SK-N-SH treated with all-trans-retinoic acid at 6 μM for 48 hours (cell line): ENCODE measurements around the gene PMEPA1.

ENCODE experiments used
- ATAC-seq: fragments of 200-7000 bp; cut with Tn5 transposase; 3 replicates; pipeline ENCODE4 v1.9.1; 2020; ENCODE audit warnings: mild to moderate bottlenecking, moderate library complexity
- ARNTL ChIP-seq: fragments of 450-650 bp; formaldehyde crosslinking; IDR thresholded peaks from 2 replicates; pipeline ENCODE4 v1.5.0; 2020; ENCODE audit warnings: low read depth, mild to moderate bottlenecking, moderate library complexity, borderline replicate concordance
- BACH2 ChIP-seq: fragments of 250-450 bp; sonication (Bioruptor Pico); IDR thresholded peaks from 2 replicates; pipeline ENCODE4 v1.9.0; 2021; ENCODE audit warnings: mild to moderate bottlenecking, borderline replicate concordance
- CSDC2 ChIP-seq: fragments of 250-450 bp; sonication (Bioruptor Pico); IDR thresholded peaks from 2 replicates; pipeline ENCODE4 v1.5.0; 2020; ENCODE audit warnings: mild to moderate bottlenecking, moderate library complexity
- ESRRG ChIP-seq: fragments of 250-450 bp; sonication (Bioruptor Pico); IDR thresholded peaks from 2 replicates; pipeline ENCODE4 v1.6.1; 2021; ENCODE audit warnings: mild to moderate bottlenecking
- GLIS3 ChIP-seq: fragments of 250-450 bp; sonication (Bioruptor Pico); IDR thresholded peaks from 2 replicates; pipeline ENCODE4 v1.5.0; 2020; ENCODE audit warnings: mild to moderate bottlenecking, moderate library complexity
- ISL1 ChIP-seq: fragments of 250-450 bp; sonication (Bioruptor Pico); IDR thresholded peaks from 2 replicates; pipeline ENCODE4 v2.1.2; 2022; ENCODE audit warnings: mild to moderate bottlenecking, moderate library complexity
- PPARA ChIP-seq: fragments of 250-450 bp; sonication (Bioruptor Pico); IDR thresholded peaks from 2 replicates; pipeline ENCODE4 v1.5.0; 2020; ENCODE audit warnings: mild to moderate bottlenecking, borderline replicate concordance
- SNAI2 ChIP-seq: fragments of 250-450 bp; sonication (Bioruptor Pico); IDR thresholded peaks from 2 replicates; pipeline ENCODE4 v1.5.0; 2020; ENCODE audit warnings: mild to moderate bottlenecking, moderate library complexity
- TCF4 ChIP-seq: fragments of 250-450 bp; sonication (Bioruptor Pico); IDR thresholded peaks from 2 replicates; pipeline ENCODE4 v1.8.0; 2021; ENCODE audit warnings: mild to moderate bottlenecking, moderate library complexity, borderline replicate concordance
- TOX ChIP-seq: fragments of 250-450 bp; sonication (Bioruptor Pico); IDR thresholded peaks from 2 replicates; pipeline ENCODE4 v1.8.0; 2021; ENCODE audit warnings: mild to moderate bottlenecking, moderate library complexity, borderline replicate concordance
- ZC3H10 ChIP-seq: fragments of 250-450 bp; sonication (Bioruptor Pico); IDR thresholded peaks from 2 replicates; pipeline ENCODE4 v1.5.1; 2021; ENCODE audit warnings: mild to moderate bottlenecking, moderate library complexity
- ZFP3 ChIP-seq: fragments of 250-450 bp; sonication (Bioruptor Pico); IDR thresholded peaks from 2 replicates; pipeline ENCODE4 v1.5.0; 2020; ENCODE audit warnings: mild to moderate bottlenecking, moderate library complexity
- ZFP30 ChIP-seq: fragments of 450-650 bp; formaldehyde crosslinking; IDR thresholded peaks from 2 replicates; pipeline ENCODE4 v1.5.0; 2022; ENCODE audit warnings: mild to moderate bottlenecking, moderate library complexity
- ZNF8 ChIP-seq: fragments of 450-650 bp; formaldehyde crosslinking; IDR thresholded peaks from 2 replicates; pipeline ENCODE4 v1.5.0; 2020; ENCODE audit warnings: mild to moderate bottlenecking, moderate library complexity
- TF ChIP-seq, protein P1 (sequence below): fragments of 250-450 bp; sonication (Bioruptor Pico); IDR thresholded peaks from 2 replicates; pipeline ENCODE4 v1.5.1; 2020; ENCODE audit warnings: low read depth, mild to moderate bottlenecking, moderate library complexity
- TF ChIP-seq, protein P2 (sequence below): fragments of 250-450 bp; sonication (Bioruptor Pico); IDR thresholded peaks from 2 replicates; pipeline ENCODE4 v1.8.0; 2020; ENCODE audit warnings: mild to moderate bottlenecking, moderate library complexity, borderline replicate concordance
- TF ChIP-seq, protein P3 (sequence below): fragments of 250-450 bp; sonication (Bioruptor Pico); IDR thresholded peaks from 2 replicates; pipeline ENCODE4 v1.5.0; 2020; ENCODE audit warnings: mild to moderate bottlenecking, moderate library complexity
- TF ChIP-seq, protein P4 (sequence below): fragments of 250-450 bp; sonication (Bioruptor Pico); IDR thresholded peaks from 2 replicates; pipeline ENCODE4 v1.5.1; 2021; ENCODE audit warnings: mild to moderate bottlenecking, moderate library complexity
- TF ChIP-seq, protein P5 (sequence below): fragments of 250-450 bp; sonication (Bioruptor Pico); IDR thresholded peaks from 2 replicates; pipeline ENCODE4 v1.8.0; 2021; ENCODE audit warnings: low read depth, mild to moderate bottlenecking, moderate library complexity, borderline replicate concordance

Gene PMEPA1

DNA sequence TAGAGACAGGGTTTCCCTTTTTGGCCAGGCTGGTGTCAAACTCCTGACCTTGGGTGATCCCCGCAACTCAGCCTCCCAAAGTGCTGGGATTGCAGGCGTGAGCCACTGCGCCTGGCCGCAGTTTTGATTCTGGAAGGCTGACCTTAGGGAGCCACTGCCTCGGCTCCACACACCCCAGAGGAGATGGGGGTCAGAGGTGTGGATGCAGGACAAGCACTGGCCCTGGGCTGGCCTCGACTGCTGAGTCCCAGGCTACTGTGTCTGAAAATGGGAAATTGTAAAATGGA, 91.1 kb downstream of the PMEPA1 start:
- TF ChIP-seq ZFP30 (CRISPR knock-in tag) = no peak
- no peak for TF ChIP-seq ARNTL (CRISPR knock-in tag)
- no peak for TF ChIP-seq ZFP3 (CRISPR knock-in tag)
- ATAC-seq = no peak

DNA sequence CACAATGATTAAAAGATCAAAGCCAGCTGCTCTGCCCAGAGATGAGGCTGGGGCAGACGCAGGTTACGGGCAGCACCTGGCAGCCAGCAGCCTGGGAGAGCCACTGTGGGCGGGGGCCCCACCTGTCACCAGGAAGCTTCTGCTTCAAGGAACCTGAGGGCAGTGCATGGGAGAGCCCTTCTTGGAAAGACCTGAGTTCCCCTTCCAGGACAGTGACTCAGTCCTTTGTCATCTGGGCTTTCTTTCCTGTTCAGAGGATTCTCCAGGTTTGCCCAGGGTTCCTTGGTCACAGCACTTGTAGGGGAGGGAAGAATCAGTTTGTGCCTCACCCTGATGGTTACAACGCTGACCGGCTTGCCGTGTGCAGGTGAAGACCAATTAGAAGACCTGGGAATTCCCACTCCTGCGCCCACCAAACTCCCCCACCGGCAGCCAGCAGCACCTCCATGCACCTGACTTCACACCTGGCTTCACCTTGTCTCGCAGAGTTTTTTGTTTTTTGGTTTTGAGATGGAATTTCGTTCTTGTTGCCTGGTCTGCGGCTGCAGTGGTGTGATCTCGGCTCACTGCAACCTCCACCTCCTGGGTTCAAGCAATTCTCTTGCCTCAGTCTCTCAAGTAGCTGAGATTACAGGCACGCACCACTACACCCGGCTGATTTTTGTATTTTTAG, 91.6 kb downstream of the PMEPA1 start:
- ATAC-seq = no peak
- no peak for TF ChIP-seq ZFP30 (CRISPR knock-in tag)
- TF ChIP-seq, protein P1, sequence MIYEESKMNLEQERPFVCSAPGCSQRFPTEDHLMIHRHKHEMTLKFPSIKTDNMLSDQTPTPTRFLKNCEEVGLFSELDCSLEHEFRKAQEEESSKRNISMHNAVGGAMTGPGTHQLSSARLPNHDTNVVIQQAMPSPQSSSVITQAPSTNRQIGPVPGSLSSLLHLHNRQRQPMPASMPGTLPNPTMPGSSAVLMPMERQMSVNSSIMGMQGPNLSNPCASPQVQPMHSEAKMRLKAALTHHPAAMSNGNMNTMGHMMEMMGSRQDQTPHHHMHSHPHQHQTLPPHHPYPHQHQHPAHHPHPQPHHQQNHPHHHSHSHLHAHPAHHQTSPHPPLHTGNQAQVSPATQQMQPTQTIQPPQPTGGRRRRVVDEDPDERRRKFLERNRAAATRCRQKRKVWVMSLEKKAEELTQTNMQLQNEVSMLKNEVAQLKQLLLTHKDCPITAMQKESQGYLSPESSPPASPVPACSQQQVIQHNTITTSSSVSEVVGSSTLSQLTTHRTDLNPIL (CRISPR knock-in tag) = no peak
- TF ChIP-seq, protein P2, sequence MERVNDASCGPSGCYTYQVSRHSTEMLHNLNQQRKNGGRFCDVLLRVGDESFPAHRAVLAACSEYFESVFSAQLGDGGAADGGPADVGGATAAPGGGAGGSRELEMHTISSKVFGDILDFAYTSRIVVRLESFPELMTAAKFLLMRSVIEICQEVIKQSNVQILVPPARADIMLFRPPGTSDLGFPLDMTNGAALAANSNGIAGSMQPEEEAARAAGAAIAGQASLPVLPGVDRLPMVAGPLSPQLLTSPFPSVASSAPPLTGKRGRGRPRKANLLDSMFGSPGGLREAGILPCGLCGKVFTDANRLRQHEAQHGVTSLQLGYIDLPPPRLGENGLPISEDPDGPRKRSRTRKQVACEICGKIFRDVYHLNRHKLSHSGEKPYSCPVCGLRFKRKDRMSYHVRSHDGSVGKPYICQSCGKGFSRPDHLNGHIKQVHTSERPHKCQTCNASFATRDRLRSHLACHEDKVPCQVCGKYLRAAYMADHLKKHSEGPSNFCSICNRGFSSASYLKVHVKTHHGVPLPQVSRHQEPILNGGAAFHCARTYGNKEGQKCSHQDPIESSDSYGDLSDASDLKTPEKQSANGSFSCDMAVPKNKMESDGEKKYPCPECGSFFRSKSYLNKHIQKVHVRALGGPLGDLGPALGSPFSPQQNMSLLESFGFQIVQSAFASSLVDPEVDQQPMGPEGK (CRISPR knock-in tag) = no peak

DNA sequence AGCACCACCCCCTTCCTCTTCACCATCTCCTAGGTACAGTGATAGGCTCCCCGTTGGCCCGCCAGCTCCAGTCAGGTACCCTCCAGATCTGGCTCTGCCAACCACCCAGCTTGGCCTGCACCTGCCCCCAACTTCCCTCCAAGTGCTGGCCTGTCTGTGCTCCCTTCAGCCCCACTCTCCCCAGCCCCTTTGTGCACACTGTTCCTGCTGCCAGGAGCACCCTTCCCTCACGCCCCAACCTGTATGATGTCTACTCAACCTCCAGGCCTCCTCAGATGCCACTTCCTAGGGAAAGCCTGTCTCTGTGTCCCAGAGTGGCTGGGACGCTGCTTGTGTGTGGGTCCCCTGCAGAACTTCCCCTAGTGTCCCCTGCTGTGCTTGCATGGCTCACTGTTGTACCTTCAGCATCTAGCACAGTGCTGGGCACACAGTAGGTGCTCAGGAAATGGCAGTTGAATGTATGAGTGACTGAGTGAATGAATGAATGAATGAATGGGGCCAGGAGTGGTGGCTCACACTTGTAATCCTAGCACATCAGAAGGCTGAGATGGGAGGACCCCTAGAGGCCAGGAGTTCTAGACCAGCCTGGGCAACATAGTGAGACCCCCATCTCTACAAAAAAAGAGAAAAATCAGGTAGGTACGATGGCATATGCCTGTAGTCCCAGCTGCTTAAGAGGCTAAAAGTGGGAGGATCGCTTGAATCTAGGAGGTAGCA, 92.6 kb downstream of the PMEPA1 start:
- ATAC-seq = no peak

DNA sequence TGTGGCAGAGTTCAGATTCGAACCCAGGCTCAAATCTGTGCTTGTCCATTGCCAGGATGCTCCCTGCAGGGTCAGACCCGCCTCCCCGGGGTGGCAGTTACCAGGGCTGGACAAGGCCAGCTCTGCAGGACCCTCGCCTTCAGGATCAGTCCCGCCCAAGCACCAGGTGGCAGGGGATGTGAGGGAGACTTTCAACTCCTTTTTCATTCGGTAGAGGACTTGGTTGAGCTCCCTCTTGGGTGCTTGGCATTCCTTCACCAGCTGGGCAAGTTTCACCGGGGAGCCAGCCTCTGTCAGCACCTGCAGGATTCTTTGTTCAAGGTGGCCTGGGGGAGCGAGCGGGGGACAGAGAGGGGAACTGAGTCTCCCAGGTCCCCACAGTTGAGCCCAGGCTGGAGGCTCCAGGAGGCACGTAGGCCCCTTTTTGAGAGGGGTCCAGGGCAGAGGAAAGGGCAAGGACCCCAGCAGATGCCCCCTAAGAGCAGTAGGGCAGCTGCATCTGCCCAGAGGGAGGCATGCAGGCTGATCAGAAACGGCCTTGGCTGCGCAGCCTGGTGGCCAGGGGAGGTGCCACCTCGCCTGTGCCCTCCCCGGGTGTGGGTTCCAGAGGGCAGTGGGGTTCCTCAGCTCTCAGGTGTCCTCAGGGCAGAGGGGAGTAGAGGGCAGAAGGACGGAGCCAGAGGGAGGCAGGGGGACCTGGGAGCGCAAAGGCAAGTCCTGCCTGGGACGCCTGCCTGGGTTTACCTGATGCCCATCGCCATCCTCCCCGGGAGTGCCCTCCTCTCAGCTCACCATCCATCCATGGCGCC, 93.5 kb downstream of the PMEPA1 start:
- ATAC-seq = no peak
- TF ChIP-seq GLIS3 (CRISPR knock-in tag) (no peak), PPARA (CRISPR knock-in tag) (no peak), ARNTL (CRISPR knock-in tag) (no peak), CSDC2 (CRISPR knock-in tag) (no peak), ZNF8 (CRISPR knock-in tag) (no peak), BACH2 (CRISPR knock-in tag) (no peak), TOX (CRISPR knock-in tag) (no peak)
- TF ChIP-seq, protein P3, sequence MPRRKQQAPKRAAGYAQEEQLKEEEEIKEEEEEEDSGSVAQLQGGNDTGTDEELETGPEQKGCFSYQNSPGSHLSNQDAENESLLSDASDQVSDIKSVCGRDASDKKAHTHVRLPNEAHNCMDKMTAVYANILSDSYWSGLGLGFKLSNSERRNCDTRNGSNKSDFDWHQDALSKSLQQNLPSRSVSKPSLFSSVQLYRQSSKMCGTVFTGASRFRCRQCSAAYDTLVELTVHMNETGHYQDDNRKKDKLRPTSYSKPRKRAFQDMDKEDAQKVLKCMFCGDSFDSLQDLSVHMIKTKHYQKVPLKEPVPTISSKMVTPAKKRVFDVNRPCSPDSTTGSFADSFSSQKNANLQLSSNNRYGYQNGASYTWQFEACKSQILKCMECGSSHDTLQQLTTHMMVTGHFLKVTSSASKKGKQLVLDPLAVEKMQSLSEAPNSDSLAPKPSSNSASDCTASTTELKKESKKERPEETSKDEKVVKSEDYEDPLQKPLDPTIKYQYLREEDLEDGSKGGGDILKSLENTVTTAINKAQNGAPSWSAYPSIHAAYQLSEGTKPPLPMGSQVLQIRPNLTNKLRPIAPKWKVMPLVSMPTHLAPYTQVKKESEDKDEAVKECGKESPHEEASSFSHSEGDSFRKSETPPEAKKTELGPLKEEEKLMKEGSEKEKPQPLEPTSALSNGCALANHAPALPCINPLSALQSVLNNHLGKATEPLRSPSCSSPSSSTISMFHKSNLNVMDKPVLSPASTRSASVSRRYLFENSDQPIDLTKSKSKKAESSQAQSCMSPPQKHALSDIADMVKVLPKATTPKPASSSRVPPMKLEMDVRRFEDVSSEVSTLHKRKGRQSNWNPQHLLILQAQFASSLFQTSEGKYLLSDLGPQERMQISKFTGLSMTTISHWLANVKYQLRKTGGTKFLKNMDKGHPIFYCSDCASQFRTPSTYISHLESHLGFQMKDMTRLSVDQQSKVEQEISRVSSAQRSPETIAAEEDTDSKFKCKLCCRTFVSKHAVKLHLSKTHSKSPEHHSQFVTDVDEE = no peak

More for the DNA sequence above, 92.6 kb downstream of the PMEPA1 start:
- TF ChIP-seq TCF4 (CRISPR knock-in tag) = no peak
- TF ChIP-seq BACH2 (CRISPR knock-in tag) = no peak
- no peak for TF ChIP-seq SNAI2
- TF ChIP-seq ESRRG = no peak
- TF ChIP-seq, protein P4, sequence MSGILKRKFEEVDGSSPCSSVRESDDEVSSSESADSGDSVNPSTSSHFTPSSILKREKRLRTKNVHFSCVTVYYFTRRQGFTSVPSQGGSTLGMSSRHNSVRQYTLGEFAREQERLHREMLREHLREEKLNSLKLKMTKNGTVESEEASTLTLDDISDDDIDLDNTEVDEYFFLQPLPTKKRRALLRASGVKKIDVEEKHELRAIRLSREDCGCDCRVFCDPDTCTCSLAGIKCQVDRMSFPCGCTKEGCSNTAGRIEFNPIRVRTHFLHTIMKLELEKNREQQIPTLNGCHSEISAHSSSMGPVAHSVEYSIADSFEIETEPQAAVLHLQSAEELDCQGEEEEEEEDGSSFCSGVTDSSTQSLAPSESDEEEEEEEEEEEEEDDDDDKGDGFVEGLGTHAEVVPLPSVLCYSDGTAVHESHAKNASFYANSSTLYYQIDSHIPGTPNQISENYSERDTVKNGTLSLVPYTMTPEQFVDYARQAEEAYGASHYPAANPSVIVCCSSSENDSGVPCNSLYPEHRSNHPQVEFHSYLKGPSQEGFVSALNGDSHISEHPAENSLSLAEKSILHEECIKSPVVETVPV (CRISPR knock-in tag) = no peak
- no peak for TF ChIP-seq TOX (CRISPR knock-in tag)
- TF ChIP-seq, protein P3 = no peak
- no peak for TF ChIP-seq ZC3H10 (CRISPR knock-in tag)
- TF ChIP-seq ZFP3 (CRISPR knock-in tag) = no peak
- TF ChIP-seq, protein P5, sequence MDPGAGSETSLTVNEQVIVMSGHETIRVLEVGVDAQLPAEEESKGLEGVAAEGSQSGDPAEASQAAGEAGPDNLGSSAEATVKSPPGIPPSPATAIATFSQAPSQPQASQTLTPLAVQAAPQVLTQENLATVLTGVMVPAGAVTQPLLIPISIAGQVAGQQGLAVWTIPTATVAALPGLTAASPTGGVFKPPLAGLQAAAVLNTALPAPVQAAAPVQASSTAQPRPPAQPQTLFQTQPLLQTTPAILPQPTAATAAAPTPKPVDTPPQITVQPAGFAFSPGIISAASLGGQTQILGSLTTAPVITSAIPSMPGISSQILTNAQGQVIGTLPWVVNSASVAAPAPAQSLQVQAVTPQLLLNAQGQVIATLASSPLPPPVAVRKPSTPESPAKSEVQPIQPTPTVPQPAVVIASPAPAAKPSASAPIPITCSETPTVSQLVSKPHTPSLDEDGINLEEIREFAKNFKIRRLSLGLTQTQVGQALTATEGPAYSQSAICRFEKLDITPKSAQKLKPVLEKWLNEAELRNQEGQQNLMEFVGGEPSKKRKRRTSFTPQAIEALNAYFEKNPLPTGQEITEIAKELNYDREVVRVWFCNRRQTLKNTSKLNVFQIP = no peak
- no peak for TF ChIP-seq ZFP30 (CRISPR knock-in tag)
- TF ChIP-seq ISL1 (CRISPR knock-in tag) = no peak
- TF ChIP-seq GLIS3 (CRISPR knock-in tag) = no peak
- TF ChIP-seq ZNF8 (CRISPR knock-in tag) = no peak
- TF ChIP-seq PPARA (CRISPR knock-in tag) = no peak
- TF ChIP-seq, all 23 proteins: peak for 0
